ENCODE data around the gene AP3B1.

Gene AP3B1

DNA sequence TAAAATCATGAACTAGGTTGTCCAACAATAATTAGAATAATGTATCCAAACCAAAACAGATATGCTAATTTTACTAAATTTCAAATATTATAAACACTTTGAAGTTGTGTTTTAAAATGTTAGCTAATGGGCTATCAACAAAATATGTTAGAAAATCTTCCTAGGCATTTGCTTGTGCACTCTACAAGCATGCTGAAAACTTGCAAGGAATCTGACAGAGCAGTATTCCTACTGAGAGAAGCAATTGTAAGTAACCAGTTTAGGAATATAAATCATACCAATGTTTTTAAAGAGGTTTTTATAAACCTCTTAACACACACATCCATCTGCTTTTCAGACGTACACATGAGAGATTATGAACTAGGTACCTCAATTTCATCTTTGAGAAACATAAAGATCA lies 289.9 kb downstream of the AP3B1 start:
- Histone ChIP-seq H2AK5ac (ENCODE audit: low read length) (no peak overlapping the region), H3K4me2 (ENCODE audit: low read length) (no peak overlapping the region), H4K5ac (ENCODE audit: low read length) (no peak overlapping the region), H3K27me3 (ENCODE audit: insufficient read depth, low read length, poor library complexity) (no peaks in the 10 kb centered on the region), H3K27ac (ENCODE audit: low read depth, low read length) (no peak overlapping the region), H3K4me1 (ENCODE audit: control insufficient read depth, low read depth, low read length) (no peaks in the 10 kb centered on the region), H3K4me3 (ENCODE audit: low read length) (no peak overlapping the region), H2BK15ac (replicated peaks; ENCODE audit: low read depth) (no peak overlapping the region), H3K56ac (ENCODE audit: low read length) (no peak overlapping the region), H3K79me2 (ENCODE audit: control insufficient read depth, insufficient read depth, low read length) (no peaks in the 10 kb centered on the region), H4K8ac (ENCODE audit: low read depth, low read length) (no peak overlapping the region), H2BK5ac (ENCODE audit: low read length) (no peak overlapping the region), H3K9ac (ENCODE audit: low read length) (no peak overlapping the region), H3K36me3 (ENCODE audit: control insufficient read depth, insufficient read depth, low read length) (no peaks in the 10 kb centered on the region), H3K23ac (ENCODE audit: low read length) (no peak overlapping the region), H3K79me1 (ENCODE audit: low read length) (no peaks in the 10 kb centered on the region), H3K18ac (ENCODE audit: low read length) (no peak overlapping the region), H3K4ac (ENCODE audit: low read depth, low read length) (no peak overlapping the region), H2BK120ac (ENCODE audit: low read depth, low read length) (no peak overlapping the region)
- no CpG with 5 or more reads among the region's 1 CpG for WGBS (ENCODE audit: extremely low coverage, insufficient coverage, low lambda C conversion rate)
- no peak for DNase-seq

DNA sequence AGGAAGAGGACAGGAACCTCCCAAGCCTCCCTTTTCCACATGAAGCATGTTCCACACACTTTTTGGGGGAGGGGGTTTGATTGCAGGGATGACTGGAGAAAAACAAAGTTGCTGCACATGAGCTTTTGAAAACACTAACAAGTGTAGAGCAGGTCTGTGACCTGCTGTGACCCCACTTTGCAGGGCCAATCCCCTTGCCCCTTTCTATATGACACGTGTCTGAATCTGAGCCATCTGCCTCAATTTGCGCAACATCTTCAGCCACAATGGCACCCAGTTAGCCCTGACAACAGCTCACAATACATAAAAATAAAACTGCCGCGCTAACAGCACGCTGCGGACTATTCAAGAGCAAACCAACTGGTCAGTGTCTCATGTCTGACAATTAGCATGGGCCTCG lies 290.6 kb downstream of the AP3B1 start:
- H3K27me3 ChIP-seq (ENCODE audit: insufficient read depth, low read length, poor library complexity), result no peaks in the 10 kb centered on the region
- H2BK5ac ChIP-seq (ENCODE audit: low read length), result no peak overlapping the region
- H3K56ac ChIP-seq (ENCODE audit: low read length), result no peak overlapping the region
- H3K79me2 ChIP-seq (ENCODE audit: control insufficient read depth, insufficient read depth, low read length), result no peaks in the 10 kb centered on the region
- H3K4me2 ChIP-seq (ENCODE audit: low read length), result no peak overlapping the region
- H4K5ac ChIP-seq (ENCODE audit: low read length), result no peak overlapping the region
- no peak overlapping the region for H3K4me3 ChIP-seq (ENCODE audit: low read length)
- H4K8ac ChIP-seq (ENCODE audit: low read depth, low read length), result no peak overlapping the region
- no peak overlapping the region for H2AK5ac ChIP-seq (ENCODE audit: low read length)
- no peak overlapping the region for H3K18ac ChIP-seq (ENCODE audit: low read length)
- H2BK15ac ChIP-seq (replicated peaks; ENCODE audit: low read depth), result no peak overlapping the region
- DNase-seq, result no peak
- H3K27ac ChIP-seq (ENCODE audit: low read depth, low read length), result no peak overlapping the region
- no peak overlapping the region for H3K4ac ChIP-seq (ENCODE audit: low read depth, low read length)
- no peaks in the 10 kb centered on the region for H3K79me1 ChIP-seq (ENCODE audit: low read length)
- no peaks in the 10 kb centered on the region for H3K4me1 ChIP-seq (ENCODE audit: control insufficient read depth, low read depth, low read length)
- no peak overlapping the region for H3K9ac ChIP-seq (ENCODE audit: low read length)
- WGBS (ENCODE audit: extremely low coverage, insufficient coverage, low lambda C conversion rate), result no CpG with 5 or more reads among the region's 7 CpGs
- H3K36me3 ChIP-seq (ENCODE audit: control insufficient read depth, insufficient read depth, low read length), result no peaks in the 10 kb centered on the region
- no peak overlapping the region for H3K23ac ChIP-seq (ENCODE audit: low read length)
- H2BK120ac ChIP-seq (ENCODE audit: low read depth, low read length), result no peak overlapping the region

DNA sequence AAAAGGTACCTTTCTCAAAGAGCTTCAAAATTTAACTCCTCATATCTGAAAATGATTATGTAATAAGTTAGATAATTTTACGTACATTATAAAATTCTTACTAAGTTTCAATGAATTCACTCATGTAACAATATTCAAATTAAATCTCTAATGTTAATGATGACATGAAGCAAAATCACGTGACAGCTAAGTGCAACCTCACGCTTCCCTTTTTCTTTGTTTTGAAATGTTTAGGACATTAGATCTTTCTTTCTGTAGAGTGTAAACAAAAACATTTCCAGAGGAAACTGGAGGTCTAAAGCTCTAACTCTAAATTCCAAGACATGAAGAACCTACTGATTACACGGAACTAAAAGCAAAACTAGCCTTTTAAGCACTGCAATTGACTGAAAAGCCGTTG lies 291.0 kb downstream of the AP3B1 start:
- Histone ChIP-seq H3K4me2 (ENCODE audit: low read length) (no peak overlapping the region), H2AK5ac (ENCODE audit: low read length) (no peak overlapping the region), H2BK15ac (replicated peaks; ENCODE audit: low read depth) (no peak overlapping the region), H4K5ac (ENCODE audit: low read length) (no peak overlapping the region), H3K79me2 (ENCODE audit: control insufficient read depth, insufficient read depth, low read length) (no peaks in the 10 kb centered on the region), H3K4me3 (ENCODE audit: low read length) (no peak overlapping the region), H3K36me3 (ENCODE audit: control insufficient read depth, insufficient read depth, low read length) (no peaks in the 10 kb centered on the region), H3K23ac (ENCODE audit: low read length) (no peak overlapping the region), H3K4ac (ENCODE audit: low read depth, low read length) (no peak overlapping the region), H3K4me1 (ENCODE audit: control insufficient read depth, low read depth, low read length) (no peaks in the 10 kb centered on the region), H3K9ac (ENCODE audit: low read length) (no peak overlapping the region), H3K27me3 (ENCODE audit: insufficient read depth, low read length, poor library complexity) (no peaks in the 10 kb centered on the region), H3K56ac (ENCODE audit: low read length) (no peak overlapping the region), H3K18ac (ENCODE audit: low read length) (no peak overlapping the region), H2BK5ac (ENCODE audit: low read length) (no peak overlapping the region), H3K27ac (ENCODE audit: low read depth, low read length) (no peak overlapping the region), H2BK120ac (ENCODE audit: low read depth, low read length) (no peak overlapping the region), H4K8ac (ENCODE audit: low read depth, low read length) (no peak overlapping the region), H3K79me1 (ENCODE audit: low read length) (no peaks in the 10 kb centered on the region)
- DNase-seq, result no peak
- WGBS (ENCODE audit: extremely low coverage, insufficient coverage, low lambda C conversion rate), result no CpG with 5 or more reads among the region's 5 CpGs

DNA sequence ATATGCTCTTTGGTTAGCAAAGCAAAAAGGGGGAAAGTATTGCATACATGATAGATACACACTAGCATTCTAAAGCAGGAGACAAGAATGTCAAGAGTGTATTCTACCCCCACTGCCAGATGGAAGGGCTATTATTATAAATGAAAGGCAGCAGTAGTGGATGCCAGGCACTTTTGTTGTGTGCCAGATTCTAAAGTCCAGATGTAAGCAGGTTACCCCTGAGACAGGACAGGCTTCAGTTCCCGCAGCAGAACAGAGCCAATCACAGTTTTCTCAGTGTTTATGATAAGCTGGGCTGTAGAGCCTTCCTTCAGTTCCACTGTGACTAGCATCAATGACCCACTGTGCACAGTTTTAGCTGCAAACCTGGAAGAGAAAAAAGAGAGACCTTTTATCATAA lies 291.8 kb downstream of the AP3B1 start:
- no peak overlapping the region for H3K23ac ChIP-seq (ENCODE audit: low read length)

DNA sequence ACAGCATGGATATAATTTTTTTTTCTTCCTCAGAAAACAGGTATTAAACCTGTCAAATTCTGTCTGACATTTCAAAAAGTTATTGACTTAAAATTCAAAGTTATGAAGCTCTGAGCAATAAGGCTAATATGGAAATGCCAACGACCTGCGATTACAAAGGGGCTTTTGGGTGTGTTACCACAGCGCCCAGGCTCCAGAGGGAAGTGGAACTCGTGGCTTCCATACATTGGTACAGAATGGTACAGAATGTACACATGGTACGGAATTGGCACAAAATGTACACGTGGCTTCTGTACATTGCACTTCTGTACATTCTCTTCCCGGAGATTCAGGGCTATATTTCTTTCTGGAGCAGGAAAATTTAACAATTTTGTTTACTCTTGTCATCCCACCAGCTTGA lies 293.3 kb downstream of the AP3B1 start:
- no peaks in the 10 kb centered on the region for H3K27me3 ChIP-seq (ENCODE audit: insufficient read depth, low read length, poor library complexity)
- H4K8ac ChIP-seq (ENCODE audit: low read depth, low read length), result no peak overlapping the region
- no peak overlapping the region for H3K4me2 ChIP-seq (ENCODE audit: low read length)
- DNase-seq, result no peak
- H2AK5ac ChIP-seq (ENCODE audit: low read length), result no peak overlapping the region
- WGBS (ENCODE audit: extremely low coverage, insufficient coverage, low lambda C conversion rate), result no CpG with 5 or more reads among the region's 7 CpGs
- H2BK5ac ChIP-seq (ENCODE audit: low read length), result no peak overlapping the region
- H2BK15ac ChIP-seq (replicated peaks; ENCODE audit: low read depth), result no peak overlapping the region
- H2BK120ac ChIP-seq (ENCODE audit: low read depth, low read length), result no peak overlapping the region
- H3K9ac ChIP-seq (ENCODE audit: low read length), result no peak overlapping the region
- no peak overlapping the region for H3K56ac ChIP-seq (ENCODE audit: low read length)
- H3K79me2 ChIP-seq (ENCODE audit: control insufficient read depth, insufficient read depth, low read length), result no peaks in the 10 kb centered on the region
- no peak overlapping the region for H4K5ac ChIP-seq (ENCODE audit: low read length)
- H3K36me3 ChIP-seq (ENCODE audit: control insufficient read depth, insufficient read depth, low read length), result no peaks in the 10 kb centered on the region
- H3K79me1 ChIP-seq (ENCODE audit: low read length), result no peaks in the 10 kb centered on the region
- no peak overlapping the region for H3K4me3 ChIP-seq (ENCODE audit: low read length)
- no peak overlapping the region for H3K18ac ChIP-seq (ENCODE audit: low read length)
- H3K4me1 ChIP-seq (ENCODE audit: control insufficient read depth, low read depth, low read length), result no peaks in the 10 kb centered on the region
- no peak overlapping the region for H3K27ac ChIP-seq (ENCODE audit: low read depth, low read length)
- H3K23ac ChIP-seq (ENCODE audit: low read length), result no peak overlapping the region
- no peak overlapping the region for H3K4ac ChIP-seq (ENCODE audit: low read depth, low read length)

More for the DNA sequence above, 291.8 kb downstream of the AP3B1 start:
- H3K79me1 ChIP-seq (ENCODE audit: low read length), result no peaks in the 10 kb centered on the region
- H3K79me2 ChIP-seq (ENCODE audit: control insufficient read depth, insufficient read depth, low read length), result no peaks in the 10 kb centered on the region
- H4K8ac ChIP-seq (ENCODE audit: low read depth, low read length), result no peak overlapping the region
- no peak overlapping the region for H3K4ac ChIP-seq (ENCODE audit: low read depth, low read length)
- no peak overlapping the region for H4K5ac ChIP-seq (ENCODE audit: low read length)
- H3K4me3 ChIP-seq (ENCODE audit: low read length), result no peak overlapping the region
- no peaks in the 10 kb centered on the region for H3K36me3 ChIP-seq (ENCODE audit: control insufficient read depth, insufficient read depth, low read length)
- H3K4me2 ChIP-seq (ENCODE audit: low read length), result no peak overlapping the region
- H3K4me1 ChIP-seq (ENCODE audit: control insufficient read depth, low read depth, low read length), result no peaks in the 10 kb centered on the region
- no peak for DNase-seq
- no peak overlapping the region for H3K18ac ChIP-seq (ENCODE audit: low read length)
- H3K9ac ChIP-seq (ENCODE audit: low read length), result no peak overlapping the region
- WGBS (ENCODE audit: extremely low coverage, insufficient coverage, low lambda C conversion rate), result no CpG with 5 or more reads among the region's 1 CpG
- no peak overlapping the region for H2AK5ac ChIP-seq (ENCODE audit: low read length)
- no peak overlapping the region for H2BK5ac ChIP-seq (ENCODE audit: low read length)
- H3K56ac ChIP-seq (ENCODE audit: low read length), result no peak overlapping the region
- no peak overlapping the region for H3K27ac ChIP-seq (ENCODE audit: low read depth, low read length)
- H3K27me3 ChIP-seq (ENCODE audit: insufficient read depth, low read length, poor library complexity), result no peaks in the 10 kb centered on the region
- no peak overlapping the region for H2BK120ac ChIP-seq (ENCODE audit: low read depth, low read length)
- no peak overlapping the region for H2BK15ac ChIP-seq (replicated peaks; ENCODE audit: low read depth)

DNA sequence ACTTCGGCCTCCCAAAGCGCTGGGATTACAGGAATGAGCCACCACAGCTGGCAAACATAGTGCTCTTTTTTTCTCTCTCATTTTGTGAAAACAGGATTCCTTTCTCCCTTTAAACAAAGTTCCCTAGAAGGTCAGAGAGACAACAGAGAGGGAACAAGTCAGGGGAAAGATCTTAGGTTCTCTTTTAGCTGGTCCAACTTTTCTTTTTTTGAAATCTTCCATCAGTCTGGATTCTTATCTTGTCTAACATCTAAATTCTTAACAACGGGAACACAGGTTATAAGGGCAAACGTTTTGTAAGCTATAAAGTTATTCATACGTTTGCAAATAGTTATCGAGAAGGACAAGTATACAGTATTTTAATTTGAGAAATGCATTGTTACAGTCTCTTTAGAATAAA lies 294.3 kb downstream of the AP3B1 start:
- Histone ChIP-seq H3K56ac (ENCODE audit: low read length) (no peak overlapping the region), H3K4me3 (ENCODE audit: low read length) (no peak overlapping the region), H3K27ac (ENCODE audit: low read depth, low read length) (no peak overlapping the region), H3K79me1 (ENCODE audit: low read length) (no peaks in the 10 kb centered on the region), H3K27me3 (ENCODE audit: insufficient read depth, low read length, poor library complexity) (no peaks in the 10 kb centered on the region), H3K36me3 (ENCODE audit: control insufficient read depth, insufficient read depth, low read length) (no peaks in the 10 kb centered on the region), H3K4me1 (ENCODE audit: control insufficient read depth, low read depth, low read length) (no peaks in the 10 kb centered on the region), H3K4ac (ENCODE audit: low read depth, low read length) (no peak overlapping the region), H3K9ac (ENCODE audit: low read length) (no peak overlapping the region), H3K4me2 (ENCODE audit: low read length) (no peak overlapping the region), H3K79me2 (ENCODE audit: control insufficient read depth, insufficient read depth, low read length) (no peaks in the 10 kb centered on the region), H2BK5ac (ENCODE audit: low read length) (no peak overlapping the region), H3K18ac (ENCODE audit: low read length) (no peak overlapping the region), H2AK5ac (ENCODE audit: low read length) (no peak overlapping the region), H4K5ac (ENCODE audit: low read length) (no peak overlapping the region), H3K23ac (ENCODE audit: low read length) (no peak overlapping the region), H2BK120ac (ENCODE audit: low read depth, low read length) (no peak overlapping the region), H4K8ac (ENCODE audit: low read depth, low read length) (no peak overlapping the region), H2BK15ac (replicated peaks; ENCODE audit: low read depth) (no peak overlapping the region)
- DNase-seq, result no peak
- no CpG with 5 or more reads among the region's 6 CpGs for WGBS (ENCODE audit: extremely low coverage, insufficient coverage, low lambda C conversion rate)

Data from mesendoderm (in vitro differentiated cells).